GM19043 (cell line): ENCODE results near the gene RUNX2.

Experiments used
- ATAC-seq: cut with Tn5 transposase; IDR thresholded peaks from one replicate; pipeline ENCODE4 v1.9.1; 2021; ENCODE audit warnings: low read depth; ENCODE audit not compliant: unreplicated experiment

RUNX2 gene

GRCh38 chr6:45504947-45505346 is 176.8 kb downstream of the RUNX2 start:
- no peak for ATAC-seq

GRCh38 chr6:45505470-45505869 is 177.3 kb downstream of the RUNX2 start:
- no peak for ATAC-seq

GRCh38 chr6:45507186-45507585 is 179.1 kb downstream of the RUNX2 start:
- ATAC-seq, result no peak

DNA sequence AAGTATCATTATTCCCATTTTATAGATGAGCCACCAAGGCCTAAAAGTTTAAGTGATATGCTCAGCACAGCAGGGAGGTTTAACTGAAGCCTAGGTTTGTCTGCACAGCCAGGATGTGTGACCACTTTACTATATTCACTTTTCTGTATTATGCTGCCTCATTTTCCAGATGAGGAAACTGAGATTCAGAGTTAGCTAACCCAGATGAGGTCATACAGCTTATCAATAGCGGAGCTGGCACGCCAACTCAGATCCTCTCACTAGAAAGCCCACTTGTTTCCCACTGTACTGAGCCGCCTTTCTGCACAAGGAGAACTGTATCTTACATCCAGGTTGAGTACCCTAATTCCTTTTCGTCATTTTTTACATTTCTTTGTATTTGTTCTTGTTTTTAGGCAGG is 181.3 kb downstream of the RUNX2 start:
- no peak for ATAC-seq

DNA sequence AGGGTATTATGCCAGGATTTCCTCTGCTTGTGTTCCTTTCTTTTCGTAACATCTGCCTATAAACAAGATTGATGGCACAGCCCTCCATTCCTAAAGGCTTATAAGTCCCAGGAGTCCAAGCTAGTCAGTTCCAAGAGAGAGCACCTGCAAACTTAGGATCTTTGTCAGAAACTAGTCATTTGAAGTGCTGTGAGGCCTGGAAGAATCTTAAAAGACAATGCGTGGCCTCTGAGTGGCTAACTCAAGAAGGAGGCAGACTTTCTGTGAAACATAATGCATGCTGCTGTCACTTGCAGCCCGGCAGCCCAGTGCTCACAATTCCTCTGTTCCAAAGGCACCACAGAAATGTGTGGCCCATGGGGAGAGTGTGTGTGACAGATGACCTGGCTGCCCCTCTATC is 184.6 kb downstream of the RUNX2 start:
- no peak for ATAC-seq

DNA sequence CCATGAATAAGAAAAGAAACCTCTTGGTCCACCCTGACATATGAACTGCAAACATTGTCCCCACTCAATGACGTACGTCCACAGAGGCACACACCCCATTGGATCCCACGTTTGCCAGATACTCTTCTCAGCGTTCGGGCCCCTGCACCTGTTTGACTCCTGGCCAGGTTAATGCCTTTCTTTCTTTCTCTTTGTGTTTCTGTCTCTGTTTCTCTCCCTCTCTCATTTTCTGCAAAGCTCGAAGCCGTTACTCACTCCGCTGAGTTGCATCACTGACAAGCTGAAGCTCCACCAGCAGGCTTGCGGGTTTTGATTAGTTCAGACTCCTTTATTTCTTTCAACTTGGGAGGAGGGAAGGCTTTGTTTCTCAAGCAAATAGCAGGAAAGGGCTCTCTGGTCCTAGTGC is 185.1 kb downstream of the RUNX2 start:
- no peak for ATAC-seq

- no peak for ATAC-seq
Observed at GRCh38 chr6:45513843-45514242, 185.7 kb downstream of the RUNX2 start.

- no peak for ATAC-seq
Observed at GRCh38 chr6:45514454-45515230, 186.5 kb downstream of the RUNX2 start.

DNA sequence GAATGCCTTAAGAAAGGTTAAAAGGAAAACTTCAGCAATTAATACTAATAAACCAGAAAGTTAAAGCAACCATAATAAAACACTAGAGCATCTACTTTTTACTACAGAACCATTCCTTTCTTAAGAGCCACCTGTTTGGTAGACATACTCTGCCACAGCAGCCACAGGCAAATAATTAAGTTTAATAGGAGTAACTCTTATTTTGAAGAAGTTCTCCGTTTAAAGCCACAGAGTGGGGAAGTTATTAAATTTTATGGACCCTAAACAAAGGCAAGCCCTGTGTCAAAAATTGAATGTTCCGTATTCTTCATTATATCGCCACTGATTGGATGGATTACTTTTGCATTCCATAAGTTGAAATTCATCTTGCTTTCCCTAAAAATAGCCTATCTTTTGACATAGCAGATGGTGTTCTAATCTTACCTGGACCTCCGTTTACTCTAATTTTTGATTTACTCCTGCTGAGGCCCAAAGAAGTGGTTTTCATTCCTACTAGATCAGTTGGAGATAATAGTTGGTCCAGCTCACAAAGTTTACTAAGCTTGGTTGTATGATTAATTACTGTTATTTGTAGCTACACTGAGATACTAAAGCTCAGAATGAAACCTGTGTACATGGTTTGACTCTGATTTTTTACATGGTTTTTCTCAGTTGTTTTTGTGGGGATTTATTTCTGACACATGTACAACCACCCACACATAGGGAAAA is 190.0 kb downstream of the RUNX2 start:
- ATAC-seq, result no peak

- ATAC-seq, result no peak
Observed at GRCh38 chr6:45521226-45521625, 193.1 kb downstream of the RUNX2 start.

DNA sequence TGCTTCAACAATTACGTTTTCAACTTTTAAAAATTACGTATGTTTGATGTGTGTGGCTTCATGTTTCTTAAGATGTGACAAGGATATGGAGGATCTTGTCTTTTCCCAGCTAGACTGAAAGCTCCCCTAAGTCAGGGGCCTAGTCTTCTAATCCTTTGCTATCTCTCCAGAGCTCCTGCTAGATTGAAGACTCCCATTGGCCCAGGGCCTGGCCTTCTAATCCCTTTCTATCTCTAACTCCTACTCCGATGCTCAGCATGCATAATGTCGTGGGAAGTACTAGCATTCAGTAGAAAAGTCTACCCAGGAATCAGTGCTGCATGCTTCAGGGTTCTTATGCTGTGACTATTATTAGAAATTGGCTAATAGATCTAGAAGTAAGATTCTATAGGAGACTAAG is 194.4 kb downstream of the RUNX2 start:
- no peak for ATAC-seq

DNA sequence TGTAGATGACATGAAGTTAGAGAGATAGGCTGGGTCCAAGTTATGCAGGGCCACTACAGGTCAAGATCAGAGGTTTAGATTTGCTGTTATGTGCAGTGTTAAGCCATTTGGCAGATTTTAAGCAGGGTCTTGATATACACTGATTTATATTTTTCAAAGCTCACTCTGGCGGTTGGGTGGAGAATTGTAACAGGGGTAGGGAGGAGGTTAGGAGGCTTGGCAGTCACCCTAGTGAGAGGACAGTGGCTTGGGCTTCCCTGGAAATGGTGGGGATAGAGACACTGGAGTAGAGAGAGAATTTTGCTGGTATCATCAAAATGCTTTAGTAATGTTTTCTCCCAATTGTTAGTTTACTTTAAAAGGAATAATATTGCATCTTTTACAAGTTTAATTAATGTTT is 199.1 kb downstream of the RUNX2 start:
- ATAC-seq, result no peak

- no peak for ATAC-seq
Observed at GRCh38 chr6:45531999-45532595, 204.0 kb downstream of the RUNX2 start.

DNA sequence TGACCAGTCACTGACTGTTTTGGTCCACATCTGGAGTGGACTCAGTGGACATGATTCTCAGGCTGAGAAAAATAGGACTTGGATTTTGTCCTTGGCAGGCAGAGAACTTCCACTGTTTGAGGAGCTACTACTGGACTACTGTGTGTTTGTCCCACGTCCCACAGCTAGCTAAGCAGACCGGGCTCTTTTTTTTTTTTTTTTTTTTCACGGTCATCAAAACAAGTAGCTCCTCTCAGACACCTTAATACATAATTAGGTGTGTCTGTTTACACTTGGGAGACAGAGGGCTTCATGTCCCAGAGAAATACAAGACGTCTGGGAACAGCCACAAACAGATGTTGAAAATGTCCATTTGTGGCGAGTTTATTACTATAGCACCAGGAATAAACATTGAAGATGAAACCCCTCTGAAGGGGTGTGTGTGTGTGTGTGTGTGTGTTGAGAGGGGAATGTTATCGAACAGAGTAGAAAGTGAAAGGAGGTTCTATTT is 204.6 kb downstream of the RUNX2 start:
- ATAC-seq, result no peak

GRCh38 chr6:45533386-45533785 is 205.3 kb downstream of the RUNX2 start:
- no peak for ATAC-seq

DNA sequence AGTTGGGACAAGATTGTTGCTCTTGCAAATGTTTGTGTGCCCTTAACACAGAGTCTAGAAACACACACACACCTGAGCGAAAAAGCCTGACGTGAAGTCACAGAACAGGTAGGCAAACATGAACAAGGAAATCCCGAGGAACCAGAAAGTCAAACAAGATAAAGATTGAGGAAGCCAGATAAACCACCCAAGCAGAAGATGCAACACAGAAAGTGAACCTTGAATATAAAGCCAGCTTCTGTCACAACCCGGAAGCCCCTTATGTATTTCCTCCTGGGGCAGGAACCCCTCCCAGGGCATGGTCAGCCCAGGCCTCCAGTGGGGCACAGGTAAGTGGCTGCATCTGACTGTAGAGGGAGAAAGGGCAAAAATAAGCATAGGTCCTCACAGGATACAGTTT is 207.8 kb downstream of the RUNX2 start:
- no peak for ATAC-seq

GRCh38 chr6:45537539-45537938 is 209.4 kb downstream of the RUNX2 start:
- ATAC-seq, result no peak

- ATAC-seq, result no peak
Observed at GRCh38 chr6:45538641-45539547, 210.8 kb downstream of the RUNX2 start.

DNA sequence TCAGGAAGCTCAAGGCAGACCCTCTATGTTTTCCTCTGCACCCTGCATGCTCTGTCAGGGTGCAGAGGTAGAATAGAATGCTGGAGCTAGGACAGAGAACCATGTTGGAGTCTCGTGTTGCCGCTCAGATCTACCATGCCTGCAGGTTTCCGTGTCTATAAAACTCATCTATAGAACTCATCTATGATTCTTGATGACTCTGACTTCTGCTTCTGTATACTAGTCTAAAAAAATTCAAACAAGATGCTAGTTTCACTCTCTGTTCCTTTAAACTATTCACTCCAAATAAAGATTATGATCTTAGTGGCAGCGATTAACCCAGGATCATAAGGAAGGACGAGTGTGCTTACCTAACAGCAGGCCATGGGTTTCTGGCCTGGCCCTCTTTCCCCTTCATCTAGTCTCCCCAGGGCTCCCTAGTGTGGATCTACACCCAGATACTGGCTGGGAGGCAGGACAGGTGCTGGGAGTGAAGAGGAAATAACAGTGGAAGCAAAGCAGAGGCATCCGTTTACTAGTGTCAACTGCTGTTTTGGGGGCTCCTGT is 212.3 kb downstream of the RUNX2 start:
- ATAC-seq, result no peak

- ATAC-seq, result no peak
Observed at GRCh38 chr6:45541934-45542333, 213.8 kb downstream of the RUNX2 start.
